Measurements from ENCODE around the gene ST8SIA5.

DNA sequence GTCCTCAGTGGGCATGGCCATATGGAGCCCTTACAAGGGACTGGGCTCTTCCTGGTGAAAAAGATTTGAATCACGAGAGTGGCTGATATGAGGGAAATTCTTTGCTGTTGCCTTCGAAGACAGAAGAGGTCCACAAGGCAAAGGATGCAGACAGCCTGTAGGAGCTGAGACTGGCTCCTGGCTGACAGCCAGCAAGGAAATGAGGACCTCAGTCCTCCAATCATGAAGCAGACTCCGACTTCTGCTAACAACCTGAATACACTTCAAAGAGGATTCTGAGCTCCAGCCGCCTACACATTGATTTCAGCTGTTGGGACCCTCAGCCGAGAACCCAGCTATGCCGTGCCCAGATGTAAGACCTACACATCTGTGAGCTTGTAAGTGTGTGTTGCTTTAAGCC lies 3.0 kb upstream of the ST8SIA5 start:
- TF ChIP-seq EZH2 (IDR thresholded peaks at IDR 0.05; ENCODE audit: low read depth) (no peak), CTCF (conservative IDR thresholded peaks at IDR 0.05) (no peak)

Measured in PC-9 (cell line).